GM18499 (cell line): ENCODE measurements around the gene SKA3.

Experiments
- ATAC-seq: cut with Tn5 transposase; IDR thresholded peaks from one replicate; pipeline ENCODE4 v1.9.1; 2021; ENCODE audit warnings: moderate number of reproducible peaks; ENCODE audit not compliant: insufficient read depth, unreplicated experiment

The SKA3 gene

GRCh38 chr13:21118180-21118579 lies 58.2 kb downstream of the SKA3 start:
- no peak for ATAC-seq

DNA sequence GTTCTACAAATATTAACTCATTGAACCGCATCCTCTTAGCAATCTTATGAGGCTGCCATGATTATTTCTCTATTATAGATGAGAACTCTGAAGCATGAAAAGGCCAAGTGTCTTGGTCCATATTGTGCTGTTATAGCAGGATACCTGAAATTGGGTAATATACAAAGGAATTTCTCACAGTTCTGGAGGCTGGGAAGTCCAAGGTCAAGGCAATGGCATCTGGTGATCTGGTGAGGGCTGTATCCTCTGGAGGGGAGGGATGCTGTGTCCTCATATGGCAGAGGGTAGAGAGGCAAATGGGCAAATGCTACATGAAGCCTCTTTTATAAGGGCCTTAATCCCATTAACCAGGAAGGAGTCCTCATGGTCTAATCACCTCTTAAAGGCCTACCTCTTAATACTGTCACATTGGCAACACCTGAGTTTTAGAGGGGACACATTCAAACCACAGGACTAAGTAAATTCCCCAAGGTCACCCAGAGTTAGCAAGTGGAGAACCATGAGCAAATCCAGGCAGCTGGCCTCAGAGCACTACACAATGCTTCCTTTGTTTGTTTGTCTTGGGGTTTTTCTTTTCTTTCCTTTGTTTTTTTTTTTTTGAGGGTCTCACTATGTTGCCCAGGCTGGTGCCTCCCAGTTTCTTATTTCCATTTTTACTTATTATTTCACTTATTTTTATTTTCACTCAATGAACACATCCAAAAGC lies 59.1 kb downstream of the SKA3 start:
- no peak for ATAC-seq

GRCh38 chr13:21116141-21116540 lies 60.2 kb downstream of the SKA3 start:
- ATAC-seq: no peak

GRCh38 chr13:21115231-21115630 lies 61.1 kb downstream of the SKA3 start:
- no peak for ATAC-seq

DNA sequence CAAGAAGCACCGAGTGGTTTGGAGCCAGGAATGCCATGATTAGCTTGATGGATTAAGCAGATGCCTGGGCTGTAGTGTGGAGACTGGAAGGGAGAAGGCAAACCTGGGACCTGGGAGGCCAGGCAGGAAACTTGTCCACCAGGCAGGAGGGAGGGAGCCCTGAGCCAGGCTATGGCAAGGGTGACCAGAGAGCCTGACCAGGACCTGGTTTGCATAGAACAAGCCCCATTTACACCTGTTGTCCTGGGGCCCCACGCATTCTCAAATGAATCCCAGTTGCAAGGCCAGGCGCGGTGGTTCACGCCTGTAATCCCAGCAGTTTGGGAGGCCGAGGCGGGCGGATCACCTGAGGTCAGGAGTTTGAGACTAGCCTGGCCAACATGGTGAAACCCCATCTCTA lies 64.8 kb downstream of the SKA3 start:
- no peak for ATAC-seq

DNA sequence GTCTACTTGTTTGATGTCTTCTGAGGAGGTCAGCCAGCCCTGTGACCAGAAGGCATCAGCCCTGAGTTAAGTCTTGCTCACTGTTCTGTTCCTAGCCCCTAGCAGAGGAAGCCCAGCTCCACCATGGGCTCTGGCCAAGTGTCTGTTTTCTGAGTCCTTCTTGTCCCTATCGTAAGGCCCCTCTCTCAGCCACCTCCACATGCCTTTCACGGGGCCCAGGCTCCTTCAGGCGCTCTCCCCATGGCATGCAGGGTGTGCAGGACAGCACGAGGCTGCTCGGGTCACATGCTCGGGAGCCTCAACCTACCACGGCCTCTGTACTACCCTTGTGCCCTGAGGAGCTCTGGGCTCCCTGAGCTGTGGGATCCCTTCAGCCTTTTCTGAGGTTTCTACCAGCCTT lies 67.2 kb downstream of the SKA3 start:
- no peak for ATAC-seq

- no peak for ATAC-seq
Observed at GRCh38 chr13:21106089-21106488, 70.3 kb downstream of the SKA3 start.

DNA sequence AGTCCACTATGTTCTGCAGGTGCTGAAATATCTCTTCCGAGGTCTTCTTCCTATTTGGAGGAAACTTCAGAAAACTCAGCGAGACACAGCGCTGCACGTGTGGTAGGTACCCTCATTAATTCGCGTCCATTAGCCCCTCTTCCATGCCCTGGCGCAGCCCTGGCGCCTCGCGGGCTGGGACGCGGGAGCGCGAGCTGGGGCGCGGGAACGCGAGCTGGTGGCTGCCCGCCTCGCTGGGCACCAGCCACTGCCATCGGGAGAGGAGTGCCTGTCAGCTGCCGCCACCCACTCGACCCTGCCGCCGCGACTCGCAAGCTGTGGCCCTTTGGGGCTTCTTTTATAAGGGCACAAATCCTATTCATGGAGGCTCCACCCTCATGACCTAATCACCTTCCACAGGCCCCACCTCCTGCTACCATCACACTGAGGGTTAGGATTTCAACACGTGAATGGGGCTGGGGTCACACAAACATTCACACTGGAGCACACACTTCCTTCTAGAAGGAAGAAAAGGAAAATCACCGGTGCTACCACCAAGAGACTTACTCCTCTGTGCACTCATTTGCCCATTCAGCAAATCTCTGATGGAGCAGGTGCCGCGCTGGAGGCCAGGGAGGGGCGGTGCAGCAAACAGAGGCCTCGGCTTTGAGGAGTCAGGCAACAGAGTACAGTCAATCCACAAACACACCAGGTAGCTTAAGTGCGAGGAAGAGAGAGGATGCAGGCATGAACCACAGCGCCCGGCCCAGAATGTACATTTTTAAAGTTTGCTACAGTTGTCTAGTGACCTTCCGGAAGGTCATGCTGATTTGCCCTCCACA lies 71.9 kb downstream of the SKA3 start:
- ATAC-seq: no peak
